Muscle of leg (tissue), 11 donors: ENCODE measurements around the gene SMARCA4. TPM values are rescaled to one million over a fixed set of nuclear protein-coding genes. Genes with fewer than 3 reads are reported as not detected.

Experiments
- DNase-seq: peaks from one replicate; pipeline ENCODE4 v3.0.0; 2013
- H3K27ac ChIP-seq: one replicate; pipeline ENCODE4 v1.5.1; 2013; ENCODE audit warnings: mild to moderate bottlenecking, low read length, control low read depth
- H3K27me3 ChIP-seq: one replicate; pipeline ENCODE4 v1.6.1; 2013; ENCODE audit warnings: low read length; ENCODE audit not compliant: control insufficient read depth, insufficient read depth
- H3K36me3 ChIP-seq: one replicate; pipeline ENCODE4 v1.6.1; 2013; ENCODE audit warnings: low read length; ENCODE audit not compliant: control insufficient read depth, insufficient read depth
- H3K4me1 ChIP-seq: one replicate; pipeline ENCODE4 v1.6.1; 2013; ENCODE audit warnings: low read length; ENCODE audit not compliant: control insufficient read depth, insufficient read depth
- H3K4me3 ChIP-seq: one replicate; pipeline ENCODE4 v1.5.1; 2013; ENCODE audit warnings: low read length, control low read depth
- H3K9me3 ChIP-seq: replicated peaks from 2 replicates; pipeline ENCODE4 v1.6.1; 2013; ENCODE audit warnings: low read depth, low read length; ENCODE audit not compliant: control insufficient read depth
- WGBS: methylation state at CpG from one replicate; pipeline ENCODE4 v1.1.5; 2013; ENCODE audit warnings: missing lambda C conversion rate; ENCODE audit not compliant: insufficient coverage; 5-methylcytosine and 5-hydroxymethylcytosine counted together
- polyA plus RNA-seq, 8 donors: library from polyadenylated mRNA; unstranded; fragments of 120-200 nt; gene quantifications; one replicate each; pipeline versions ENCODE4 v1.2.1 to v1.2.3, GENCODE V29; 2013; ENCODE audit warnings: inconsistent platforms in 1 of 8, low replicate concordance in 1 of 8; ENCODE audit not compliant: insufficient read length in 8 of 8, insufficient read depth in 1 of 8
- total RNA-seq: library from RNA; stranded (reverse); fragments of 120-200 nt; gene quantifications from one replicate; pipeline ENCODE4 v1.2.4, GENCODE V29; 2013

The SMARCA4 gene
- total and polyA plus RNA-seq, 9 donors, result 60.2 to 121 (median 101) TPM

DNA sequence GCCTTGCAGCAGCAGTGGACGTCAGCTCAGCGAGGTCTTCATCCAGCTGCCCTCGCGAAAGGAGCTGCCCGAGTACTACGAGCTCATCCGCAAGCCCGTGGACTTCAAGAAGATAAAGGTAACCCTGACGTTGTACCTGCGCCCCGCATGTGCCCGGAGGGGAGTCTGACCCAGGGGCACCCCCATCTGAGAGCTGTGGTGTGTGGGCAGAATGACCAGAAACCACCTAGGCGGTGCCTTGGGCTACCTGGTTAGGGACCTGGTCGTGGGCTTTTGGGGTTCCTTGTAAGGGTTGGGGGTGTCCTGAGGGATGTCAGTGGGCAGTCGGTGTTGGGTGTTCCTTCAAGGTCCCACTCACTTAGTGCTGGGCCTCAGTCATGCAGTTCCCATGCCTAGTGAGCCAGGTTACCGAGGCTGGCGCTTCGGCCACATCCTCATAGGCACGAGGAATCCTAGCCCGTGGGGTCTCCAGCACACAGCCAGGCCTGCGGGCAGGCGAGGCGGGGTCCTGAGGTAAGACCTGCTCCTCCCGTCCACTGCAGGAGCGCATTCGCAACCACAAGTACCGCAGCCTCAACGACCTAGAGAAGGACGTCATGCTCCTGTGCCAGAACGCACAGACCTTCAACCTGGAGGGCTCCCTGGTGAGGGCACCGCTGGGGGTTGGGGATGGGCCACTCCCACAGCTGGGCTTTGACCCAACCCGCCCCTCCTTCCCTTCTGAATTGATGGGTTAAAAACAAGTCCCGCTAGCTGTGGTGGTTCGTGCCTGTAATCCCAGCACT, 97.6 kb downstream of the SMARCA4 start:
- no peaks in the 10 kb centered on the region for H3K27me3 ChIP-seq
- WGBS, result 96% methylated on average over 24 of the region's 34 CpGs
- no peak for DNase-seq

DNA sequence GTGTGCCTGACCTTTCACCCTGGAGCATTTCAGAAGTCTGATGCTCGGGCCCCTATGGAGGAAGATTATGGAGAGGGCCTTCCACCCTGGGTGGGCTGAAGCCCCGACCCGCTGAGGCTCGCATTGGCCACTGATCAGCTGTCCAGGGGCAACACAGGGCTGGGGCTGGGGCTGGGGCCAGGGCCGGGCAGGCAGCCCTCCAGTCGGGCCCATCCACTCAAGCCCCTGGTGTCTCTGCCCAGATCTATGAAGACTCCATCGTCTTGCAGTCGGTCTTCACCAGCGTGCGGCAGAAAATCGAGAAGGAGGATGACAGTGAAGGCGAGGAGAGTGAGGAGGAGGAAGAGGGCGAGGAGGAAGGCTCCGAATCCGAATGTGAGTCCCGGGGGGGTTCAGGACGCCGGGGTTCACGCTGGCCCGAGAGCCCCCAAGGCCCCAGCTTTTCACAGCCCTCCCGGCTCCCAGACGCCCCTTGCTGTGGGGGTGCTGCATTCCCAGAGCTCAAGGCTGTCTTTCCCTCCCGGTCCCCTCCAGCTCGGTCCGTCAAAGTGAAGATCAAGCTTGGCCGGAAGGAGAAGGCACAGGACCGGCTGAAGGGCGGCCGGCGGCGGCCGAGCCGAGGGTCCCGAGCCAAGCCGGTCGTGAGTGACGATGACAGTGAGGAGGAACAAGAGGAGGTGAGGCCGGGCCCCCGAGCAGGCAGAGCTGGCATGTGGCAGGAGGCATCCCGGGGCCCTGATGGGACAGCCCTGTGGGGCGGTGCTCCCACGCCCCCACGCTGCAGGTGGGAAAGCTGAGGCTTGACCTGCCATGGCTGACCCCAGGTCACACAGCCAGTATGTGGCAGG, 98.9 kb downstream of the SMARCA4 start:
- Histone ChIP-seq H3K27me3 (no peaks in the 10 kb centered on the region), H3K4me3 (no peak overlapping the region), H3K9me3 (no peaks in the 10 kb centered on the region), H3K4me1 (peaks cover under 1% of the 10 kb centered on the region), H3K27ac (no peak overlapping the region), H3K36me3 (peaks cover 69% of the 10 kb centered on the region)
- WGBS, result 92% methylated on average over 38 of the region's 43 CpGs
- DNase-seq, result no peak

More for the DNA sequence above, 97.6 kb downstream of the SMARCA4 start:
- Histone ChIP-seq H3K4me1 (peaks cover 6% of the 10 kb centered on the region), H3K9me3 (no peaks in the 10 kb centered on the region), H3K27ac (no peak overlapping the region), H3K4me3 (no peak overlapping the region), H3K36me3 (peaks cover 77% of the 10 kb centered on the region)

DNA sequence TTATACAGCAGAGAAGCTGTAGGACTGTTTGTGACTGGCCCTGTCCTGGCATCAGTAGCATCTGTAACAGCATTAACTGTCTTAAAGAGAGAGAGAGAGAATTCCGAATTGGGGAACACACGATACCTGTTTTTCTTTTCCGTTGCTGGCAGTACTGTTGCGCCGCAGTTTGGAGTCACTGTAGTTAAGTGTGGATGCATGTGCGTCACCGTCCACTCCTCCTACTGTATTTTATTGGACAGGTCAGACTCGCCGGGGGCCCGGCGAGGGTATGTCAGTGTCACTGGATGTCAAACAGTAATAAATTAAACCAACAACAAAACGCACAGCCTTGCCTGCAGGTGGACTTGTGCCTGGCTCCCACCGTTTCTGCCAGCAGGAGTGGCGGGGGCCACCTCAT, 101.1 kb downstream of the SMARCA4 start:
- no peak for DNase-seq
- Histone ChIP-seq H3K27me3 (no peaks in the 10 kb centered on the region), H3K27ac (no peak overlapping the region), H3K4me1 (peaks cover 5% of the 10 kb centered on the region), H3K4me3 (no peak overlapping the region), H3K36me3 (peaks cover 70% of the 10 kb centered on the region), H3K9me3 (no peaks in the 10 kb centered on the region)
- WGBS, result 66% methylated on average over 4 of the region's 14 CpGs

DNA sequence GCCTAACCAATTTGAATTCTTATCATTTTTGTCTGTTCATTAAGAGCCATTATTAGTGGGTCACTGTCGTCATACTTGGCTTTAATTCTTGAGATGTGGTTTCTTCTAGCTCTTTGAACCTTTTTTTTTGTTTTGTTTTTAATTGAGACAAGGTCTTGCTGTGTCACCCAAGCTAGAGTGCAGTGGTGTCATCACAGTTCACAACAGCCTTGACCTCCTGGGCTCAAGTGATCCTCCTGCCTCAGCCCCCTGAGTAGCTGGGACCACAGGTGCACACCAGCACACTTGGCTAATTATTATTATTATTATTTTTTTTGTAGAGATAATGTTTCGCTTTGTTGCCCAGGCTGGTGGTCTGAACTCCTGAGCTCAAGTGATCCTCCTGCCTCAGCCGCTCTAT, 102.6 kb downstream of the SMARCA4 start:
- Histone ChIP-seq H3K4me3 (no peak overlapping the region), H3K4me1 (peaks cover 5% of the 10 kb centered on the region), H3K27me3 (no peaks in the 10 kb centered on the region), H3K9me3 (peaks cover 5% of the 10 kb centered on the region), H3K36me3 (peaks cover 72% of the 10 kb centered on the region), H3K27ac (no peak overlapping the region)
- WGBS, result no CpG with 5 or more reads among the region's 3 CpGs
- DNase-seq, result no peak

DNA sequence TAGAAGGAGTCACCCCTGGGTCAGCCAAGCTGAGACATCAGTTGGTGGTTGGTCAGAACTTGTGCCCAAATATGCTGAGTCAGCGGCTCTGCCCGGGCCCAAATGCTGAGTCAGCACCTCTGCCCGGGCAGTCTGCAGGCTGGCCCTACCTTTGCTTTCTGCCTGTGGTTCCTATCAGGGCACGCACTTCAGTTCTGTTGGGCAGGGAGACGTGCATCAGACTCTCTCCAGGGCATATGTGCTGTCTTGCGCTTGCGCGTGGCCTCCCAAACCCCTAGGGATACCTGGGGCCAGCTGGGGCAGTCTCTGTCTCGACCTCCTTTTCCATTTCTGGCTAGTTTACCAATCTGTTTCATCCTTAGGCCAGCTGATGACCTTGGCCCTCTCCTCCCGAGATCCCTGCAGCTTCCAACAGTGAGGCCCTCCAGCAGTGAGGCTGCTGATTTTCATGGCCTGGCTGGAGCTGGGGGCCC, 104.0 kb downstream of the SMARCA4 start:
- 76% methylated on average over 10 of the region's 10 CpGs for WGBS
- Histone ChIP-seq H3K9me3 (peaks cover 5% of the 10 kb centered on the region), H3K4me3 (no peak overlapping the region), H3K4me1 (peaks cover 11% of the 10 kb centered on the region), H3K36me3 (peaks cover 59% of the 10 kb centered on the region), H3K27me3 (no peaks in the 10 kb centered on the region), H3K27ac (no peak overlapping the region)
- DNase-seq, result no peak

DNA sequence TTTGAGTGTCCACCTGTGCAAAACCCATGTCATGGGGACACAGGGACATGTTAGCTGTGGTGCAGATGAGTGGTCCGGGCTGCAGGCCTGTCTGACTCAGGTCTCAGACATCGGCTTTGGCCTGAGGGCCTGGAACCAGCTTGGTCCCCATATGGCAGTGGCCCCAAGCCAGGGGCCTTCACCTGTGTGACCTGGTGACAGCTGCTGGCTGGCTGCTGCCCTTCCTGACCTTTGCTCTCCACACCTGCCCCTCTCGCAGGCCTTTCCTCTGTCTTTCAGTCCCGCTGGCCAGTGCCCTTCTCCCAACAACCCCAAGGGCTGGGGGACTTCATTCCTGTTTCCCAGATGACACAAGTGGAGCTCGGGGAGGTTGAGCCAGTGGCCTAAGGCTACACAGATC, 105.5 kb downstream of the SMARCA4 start:
- 95% methylated on average over 5 of the region's 5 CpGs for WGBS
- H3K27me3 ChIP-seq, result no peaks in the 10 kb centered on the region
- peaks cover 12% of the 10 kb centered on the region for H3K4me1 ChIP-seq

DNA sequence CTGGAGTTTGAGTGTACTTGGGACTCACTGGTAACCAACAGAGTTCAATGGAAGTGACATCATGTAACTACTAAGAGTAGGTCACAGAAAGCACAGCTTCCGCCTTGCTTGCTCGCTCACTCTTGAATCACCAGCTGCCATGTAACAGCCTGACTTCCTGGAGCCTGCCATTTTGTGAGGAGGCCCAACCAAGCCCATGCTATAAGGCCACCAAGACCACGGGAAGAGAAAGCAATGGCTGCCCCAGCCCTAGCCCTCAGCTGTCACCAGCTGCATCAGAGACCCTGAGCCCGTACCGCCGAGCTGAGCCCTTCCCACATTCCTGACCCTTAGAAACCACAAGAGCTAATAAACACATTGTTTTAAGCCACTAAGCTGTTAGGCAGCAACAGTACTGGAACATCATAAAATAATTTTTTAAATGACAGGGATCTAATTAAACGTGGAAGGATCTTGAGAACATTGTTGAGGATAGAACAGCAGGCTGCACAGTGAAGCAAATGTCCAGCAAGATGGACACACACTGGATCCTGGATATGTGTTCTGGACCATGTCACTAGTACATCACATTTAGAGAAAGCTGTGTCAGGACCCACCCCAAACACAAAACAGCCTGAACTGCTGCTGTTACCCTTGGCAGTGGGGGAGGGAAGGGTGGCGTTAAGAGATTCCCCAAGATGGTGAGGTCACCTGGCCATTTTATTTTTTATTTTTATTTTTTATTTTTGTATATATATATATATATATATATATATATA, 106.7 kb downstream of the SMARCA4 start:
- Histone ChIP-seq H3K4me3 (no peak overlapping the region), H3K9me3 (peaks cover 5% of the 10 kb centered on the region), H3K36me3 (peaks cover 34% of the 10 kb centered on the region), H3K27ac (no peak overlapping the region), H3K27me3 (no peaks in the 10 kb centered on the region), H3K4me1 (peaks cover 12% of the 10 kb centered on the region)
- DNase-seq, result no peak
- WGBS, result 94% methylated on average over 2 of the region's 8 CpGs

More for the DNA sequence above, 105.5 kb downstream of the SMARCA4 start:
- Histone ChIP-seq H3K4me3 (no peak overlapping the region), H3K9me3 (peaks cover 5% of the 10 kb centered on the region), H3K36me3 (peaks cover 46% of the 10 kb centered on the region), H3K27ac (no peak overlapping the region)
- DNase-seq, result no peak

DNA sequence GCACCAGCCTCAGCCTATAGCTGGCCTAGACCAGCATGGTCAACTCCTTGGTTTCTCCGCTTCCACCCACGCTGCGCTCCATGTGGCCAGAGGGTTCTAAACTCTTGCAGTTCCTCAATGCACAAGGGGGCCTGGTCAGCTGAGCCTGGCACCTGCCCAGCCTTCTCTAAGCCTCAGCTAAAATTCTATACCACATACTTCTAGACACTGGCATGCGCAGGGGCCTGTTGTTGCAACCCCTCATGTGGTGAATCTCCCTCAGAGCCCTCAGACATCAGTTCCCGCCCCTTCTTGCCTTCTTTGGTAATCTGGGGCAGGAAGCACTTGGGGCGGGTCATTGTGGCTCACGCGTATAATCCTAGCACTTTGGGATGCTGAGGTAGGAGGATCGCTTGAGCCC, 108.7 kb downstream of the SMARCA4 start:
- peaks cover 31% of the 10 kb centered on the region for H3K36me3 ChIP-seq
- no peaks in the 10 kb centered on the region for H3K27me3 ChIP-seq
- DNase-seq, result no peak
- H3K27ac ChIP-seq, result no peak overlapping the region
- H3K4me3 ChIP-seq, result no peak overlapping the region
- peaks cover 5% of the 10 kb centered on the region for H3K9me3 ChIP-seq
- H3K4me1 ChIP-seq, result peaks cover 12% of the 10 kb centered on the region
- WGBS, result 74% methylated on average over 8 of the region's 9 CpGs

DNA sequence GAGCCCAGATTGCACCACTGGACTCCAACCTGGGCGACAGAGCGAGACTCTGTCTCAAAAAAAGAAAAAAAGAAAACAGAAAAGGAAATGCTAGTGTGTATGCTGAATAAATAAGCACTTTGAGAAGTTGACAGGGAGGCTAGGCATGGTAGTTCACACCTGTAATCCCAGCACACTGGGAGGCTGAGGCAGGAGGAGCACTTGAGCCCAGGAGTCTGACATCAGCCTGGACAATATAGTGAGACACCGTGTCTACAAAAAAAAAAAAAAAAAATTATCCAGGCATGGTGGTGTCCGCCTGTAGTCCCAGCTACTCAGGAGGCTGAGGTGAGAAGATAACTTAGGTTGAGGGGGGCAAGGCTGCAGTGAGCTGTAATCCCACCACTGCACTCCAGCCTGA, 109.3 kb downstream of the SMARCA4 start:
- Histone ChIP-seq H3K4me3 (no peak overlapping the region), H3K27ac (no peak overlapping the region), H3K36me3 (peaks cover 25% of the 10 kb centered on the region), H3K4me1 (peaks cover 8% of the 10 kb centered on the region), H3K9me3 (peaks cover 5% of the 10 kb centered on the region), H3K27me3 (no peaks in the 10 kb centered on the region)
- no peak for DNase-seq
- WGBS, result 92% methylated on average over 2 of the region's 4 CpGs

DNA sequence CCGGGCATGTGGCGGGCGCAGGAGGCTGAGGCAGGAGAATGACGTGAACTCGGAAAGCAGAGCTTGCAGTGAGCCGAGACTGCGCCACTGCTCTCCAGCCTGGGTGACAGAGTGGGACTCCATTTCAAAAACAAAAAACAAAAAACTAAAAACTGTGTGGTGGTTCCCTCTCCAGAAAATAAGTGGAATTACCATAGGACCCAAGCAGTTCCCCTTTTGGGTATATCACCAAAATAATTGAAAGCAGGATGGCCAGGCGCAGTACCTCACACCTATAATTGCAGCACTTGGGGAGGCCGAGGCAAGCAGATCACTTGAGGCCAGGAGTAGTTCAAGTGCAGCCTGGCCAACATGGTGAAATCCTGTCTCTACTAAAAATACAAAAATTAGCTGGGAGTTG, 112.7 kb downstream of the SMARCA4 start:
- no peaks in the 10 kb centered on the region for H3K27me3 ChIP-seq
- WGBS, result 96% methylated on average over 5 of the region's 9 CpGs

More for the DNA sequence above, 112.7 kb downstream of the SMARCA4 start:
- Histone ChIP-seq H3K4me3 (no peak overlapping the region), H3K4me1 (peaks cover 11% of the 10 kb centered on the region), H3K27ac (no peak overlapping the region), H3K9me3 (no peaks in the 10 kb centered on the region), H3K36me3 (no peaks in the 10 kb centered on the region)
- no peak for DNase-seq
